ENCODE results near the gene MLLT10. TPM values are rescaled to one million over a fixed set of nuclear protein-coding genes. Genes with fewer than 3 reads are reported as not detected.

Gene MLLT10
- total RNA-seq, 4 donors from 2014 or later = 46.3 to 109 (median 57.7) TPM

GRCh38 chr10:21515361-21516241 lies 18.4 kb upstream of the MLLT10 start:
- DNase-seq = no peak
- Histone ChIP-seq H3K4me3 (replicated peaks in 1 of 3) (peak overlapping the region in 2 of 3 donors; percentile 33 to 57), H3K27ac (peak overlapping the region; percentile 69 to 83 (median 83)), H3K4me1 (peaks cover 0 to 9% of the 10 kb centered on the region in 2 donors), H3K9me3 (no peaks in the 10 kb centered on the region), H3K36me3 (no peaks in the 10 kb centered on the region), H3K27me3 (no peaks in the 10 kb centered on the region)
- 38 to 48% methylated on average over 15 of the region's 15 CpGs for WGBS, 2 donors
- intact Hi-C loops (cut with DNase I) = no loop called here
- TF ChIP-seq CTCF (IDR thresholded peaks at IDR 0.05) (no peak), POLR2A (IDR thresholded peaks at IDR 0.05) (no peak)

- 0 to 1% methylated on average over 30 to 40 of the region's 86 CpGs for WGBS, 2 donors
- no peaks in the 10 kb centered on the region for H3K36me3 ChIP-seq
- H3K27ac ChIP-seq = peak overlapping the region; percentile 69 to 88 (median 83)
- no peaks in the 10 kb centered on the region for H3K27me3 ChIP-seq
- H3K4me3 ChIP-seq (replicated peaks in 1 of 3) = peak overlapping the region in 2 of 3 donors; percentile 33 to 57
- intact Hi-C loops (cut with DNase I) = no loop called here
- TF ChIP-seq CTCF (IDR thresholded peaks at IDR 0.05) (no peak), POLR2A (IDR thresholded peaks at IDR 0.05) (peak in 1 of 2 donors; percentile 23)
- H3K9me3 ChIP-seq = no peaks in the 10 kb centered on the region
- peaks cover 0 to 5% of the 10 kb centered on the region in 2 donors for H3K4me1 ChIP-seq
- DNase-seq = peak; percentile 64 to 67
These were observed 17.5 kb upstream of the MLLT10 start for GRCh38 chr10:21516242-21517131.

- peak overlapping the region; percentile 78 to 88 (median 83) for H3K27ac ChIP-seq
- no peaks in the 10 kb centered on the region for H3K9me3 ChIP-seq
- peak; percentile 61 to 64 for DNase-seq
- H3K27me3 ChIP-seq = no peaks in the 10 kb centered on the region
- no peaks in the 10 kb centered on the region for H3K36me3 ChIP-seq
- intact Hi-C loops (cut with DNase I) = no loop called here
- H3K4me1 ChIP-seq = no peaks in the 10 kb centered on the region
- TF ChIP-seq CTCF (IDR thresholded peaks at IDR 0.05) (no peak), POLR2A (IDR thresholded peaks at IDR 0.05) (peak in 1 of 2 donors; percentile 27)
- 3 to 4% methylated on average over 41 to 46 of the region's 73 CpGs for WGBS, 2 donors
- H3K4me3 ChIP-seq (replicated peaks in 1 of 3) = peak overlapping the region in 2 of 3 donors; percentile 57 to 59
These were observed 16.6 kb upstream of the MLLT10 start for GRCh38 chr10:21517134-21518031.

GRCh38 chr10:21518149-21518640 lies 15.8 kb upstream of the MLLT10 start:
- no peaks in the 10 kb centered on the region for H3K9me3 ChIP-seq
- DNase-seq = peak in 1 of 2 donors; percentile 47
- 28 to 32% methylated on average over 13 of the region's 13 CpGs for WGBS, 2 donors
- peak overlapping the region in 2 of 3 donors; percentile 2 to 57 for H3K4me3 ChIP-seq (replicated peaks in 1 of 3)
- peak overlapping the region; percentile 78 to 88 (median 83) for H3K27ac ChIP-seq
- no peaks in the 10 kb centered on the region for H3K27me3 ChIP-seq
- H3K4me1 ChIP-seq = peaks cover 0 to 3% of the 10 kb centered on the region in 2 donors
- H3K36me3 ChIP-seq = no peaks in the 10 kb centered on the region
- intact Hi-C loops (cut with DNase I) = no loop called here
- peak in 1 of 2 donors; percentile 72 for TF ChIP-seq POLR2A (IDR thresholded peaks at IDR 0.05)
- no peak for TF ChIP-seq CTCF (IDR thresholded peaks at IDR 0.05)

Data from thyroid gland (tissue), 4 donors.